ENCODE results near the gene POLR3G. TPM values are rescaled to one million over a fixed set of nuclear protein-coding genes. Genes with fewer than 3 reads are reported as not detected.

Gene POLR3G
- total RNA-seq, 6 experiments from 2014 or later: 1.2 to 7.7 (median 2.0) TPM

DNA sequence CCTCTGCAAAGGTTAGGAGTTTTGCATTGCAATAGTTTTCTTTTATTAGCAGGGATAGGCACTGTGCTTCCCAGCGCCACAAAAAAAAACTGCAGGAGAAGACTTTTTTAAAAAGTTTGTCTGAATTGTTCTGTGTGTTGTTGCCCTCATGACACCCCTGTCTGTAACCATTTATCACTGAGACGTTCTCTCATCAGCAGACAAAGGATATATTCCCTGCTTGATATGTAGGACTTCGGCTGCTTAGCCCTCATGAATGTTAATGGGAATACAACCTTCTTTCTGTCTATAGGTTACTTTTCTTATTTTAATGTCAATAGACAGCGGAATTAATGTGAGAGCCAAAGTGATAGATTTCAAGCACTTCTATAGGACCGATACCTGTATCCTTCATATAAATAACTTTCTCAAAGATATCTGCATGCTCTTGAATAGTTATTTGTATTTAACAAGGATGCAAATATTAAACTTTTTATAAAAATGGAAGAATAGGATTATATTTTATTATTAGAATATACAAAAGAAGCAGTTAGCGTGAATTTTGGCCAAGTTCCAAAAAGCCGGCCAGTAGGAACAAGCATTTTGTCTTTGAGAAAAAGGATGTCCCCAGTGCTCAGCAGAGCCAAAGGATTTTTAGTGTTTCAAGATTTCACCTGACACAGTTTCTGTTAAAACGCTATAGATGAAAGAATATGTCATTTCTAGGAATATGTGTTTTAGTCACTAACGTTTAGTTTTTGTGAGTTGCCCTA, 56.2 kb downstream of the POLR3G start:
- no peak overlapping the region for H3K27ac ChIP-seq
- intact Hi-C loops (cut with DNase I): no loop called here
- no peaks in the 10 kb centered on the region for H3K36me3 ChIP-seq

DNA sequence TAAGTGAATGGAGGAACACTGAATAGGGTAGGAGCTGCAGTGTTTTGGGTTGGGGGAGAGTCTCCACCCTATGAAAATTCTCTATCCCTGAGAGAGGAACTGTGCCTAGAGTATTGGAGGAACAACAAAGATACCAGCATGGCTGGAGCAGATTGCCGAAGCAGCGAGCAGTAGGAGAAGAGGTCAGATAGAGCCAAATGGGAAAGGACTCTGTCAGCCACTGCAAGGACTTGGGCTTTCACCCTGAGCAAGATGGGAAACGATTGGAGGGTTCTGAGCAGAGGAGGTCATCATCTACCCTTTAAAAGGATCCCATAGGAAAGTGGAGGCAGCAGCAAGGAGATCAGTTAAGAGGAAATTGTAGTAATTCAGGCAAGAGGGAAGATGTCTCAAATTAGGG, 59.1 kb downstream of the POLR3G start:
- 61% methylated on average over 3 of the region's 3 CpGs for WGBS (ENCODE audit: insufficient coverage, low coverage, low lambda C conversion rate, missing lambda C conversion rate)
- ATAC-seq: no peak
- Histone ChIP-seq H3K27ac (no peak overlapping the region), H3K36me3 (no peaks in the 10 kb centered on the region), H3K27me3 (no peaks in the 10 kb centered on the region), H3K4me3 (no peak overlapping the region), H3K9me3 (no peaks in the 10 kb centered on the region), H3K4me1 (peaks cover 0 to 7% (median 2%) of the 10 kb centered on the region in 4 donors)
- TF ChIP-seq, protein P1, sequence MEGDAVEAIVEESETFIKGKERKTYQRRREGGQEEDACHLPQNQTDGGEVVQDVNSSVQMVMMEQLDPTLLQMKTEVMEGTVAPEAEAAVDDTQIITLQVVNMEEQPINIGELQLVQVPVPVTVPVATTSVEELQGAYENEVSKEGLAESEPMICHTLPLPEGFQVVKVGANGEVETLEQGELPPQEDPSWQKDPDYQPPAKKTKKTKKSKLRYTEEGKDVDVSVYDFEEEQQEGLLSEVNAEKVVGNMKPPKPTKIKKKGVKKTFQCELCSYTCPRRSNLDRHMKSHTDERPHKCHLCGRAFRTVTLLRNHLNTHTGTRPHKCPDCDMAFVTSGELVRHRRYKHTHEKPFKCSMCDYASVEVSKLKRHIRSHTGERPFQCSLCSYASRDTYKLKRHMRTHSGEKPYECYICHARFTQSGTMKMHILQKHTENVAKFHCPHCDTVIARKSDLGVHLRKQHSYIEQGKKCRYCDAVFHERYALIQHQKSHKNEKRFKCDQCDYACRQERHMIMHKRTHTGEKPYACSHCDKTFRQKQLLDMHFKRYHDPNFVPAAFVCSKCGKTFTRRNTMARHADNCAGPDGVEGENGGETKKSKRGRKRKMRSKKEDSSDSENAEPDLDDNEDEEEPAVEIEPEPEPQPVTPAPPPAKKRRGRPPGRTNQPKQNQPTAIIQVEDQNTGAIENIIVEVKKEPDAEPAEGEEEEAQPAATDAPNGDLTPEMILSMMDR (IDR thresholded peaks at IDR 0.05): no peak
- TF ChIP-seq POLR2A (IDR thresholded peaks at IDR 0.05): no peak
- intact Hi-C loops (cut with DNase I): no loop called here
- DNase-seq: no peak

More for the DNA sequence above, 56.2 kb downstream of the POLR3G start:
- WGBS (ENCODE audit: insufficient coverage, low coverage, low lambda C conversion rate, missing lambda C conversion rate): 37% methylated on average over 9 of the region's 9 CpGs
- TF ChIP-seq, protein P1 (IDR thresholded peaks at IDR 0.05): no peak
- TF ChIP-seq POLR2A (IDR thresholded peaks at IDR 0.05): no peak
- no peak for DNase-seq
- Histone ChIP-seq H3K27me3 (no peaks in the 10 kb centered on the region), H3K9me3 (no peaks in the 10 kb centered on the region), H3K4me1 (peaks cover 0 to 28% (median 5%) of the 10 kb centered on the region in 4 donors), H3K4me3 (peak overlapping the region in 2 of 3 donors; percentile 83 to 85)
- ATAC-seq: no peak

GRCh38 chr5:90534922-90535321, 60.3 kb downstream of the POLR3G start:
- intact Hi-C loops (cut with DNase I): no loop called here
- Histone ChIP-seq H3K4me3 (no peak overlapping the region), H3K4me1 (peaks cover 0 to 7% (median 2%) of the 10 kb centered on the region in 4 donors), H3K27me3 (no peaks in the 10 kb centered on the region), H3K9me3 (no peaks in the 10 kb centered on the region), H3K36me3 (no peaks in the 10 kb centered on the region), H3K27ac (no peak overlapping the region)
- WGBS (ENCODE audit: insufficient coverage, low coverage, low lambda C conversion rate, missing lambda C conversion rate): 41% methylated on average over 3 of the region's 3 CpGs
- TF ChIP-seq, protein P1 (IDR thresholded peaks at IDR 0.05): no peak
- no peak for TF ChIP-seq POLR2A (IDR thresholded peaks at IDR 0.05)
- DNase-seq (no peak), ATAC-seq (no peak)

DNA sequence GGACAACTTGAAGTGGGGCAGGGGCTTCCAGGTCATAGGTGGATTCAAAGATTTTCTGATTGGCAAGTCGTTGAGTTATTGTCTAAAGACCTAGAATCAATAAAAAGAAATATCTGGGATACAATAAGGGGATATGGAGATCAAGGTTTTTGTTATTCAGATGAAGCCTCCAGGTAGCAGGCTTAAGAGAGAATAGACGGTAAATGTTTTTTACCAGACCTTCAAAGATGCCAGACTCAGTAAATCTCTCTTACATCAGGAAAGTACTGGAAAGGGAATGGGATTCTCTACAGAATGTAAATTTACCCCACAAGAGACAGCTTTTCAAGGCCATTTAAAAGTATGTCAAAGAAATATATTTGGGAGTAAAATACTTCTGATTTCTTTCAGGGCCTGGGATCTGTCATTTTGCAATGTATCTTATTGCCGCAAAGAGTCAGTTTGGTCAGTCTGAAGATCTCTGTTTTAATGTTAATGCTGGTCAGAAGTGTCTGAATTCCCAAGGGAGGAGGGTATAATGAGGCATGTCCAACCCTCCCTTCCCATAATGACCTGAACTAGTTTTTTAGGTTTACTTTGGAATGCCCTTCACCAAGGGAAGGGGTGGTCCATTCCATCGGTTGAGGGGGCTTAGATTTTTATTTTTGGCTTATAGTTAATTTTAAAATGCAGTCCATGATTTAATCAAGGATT, 68.3 kb downstream of the POLR3G start:
- no peaks in the 10 kb centered on the region for H3K36me3 ChIP-seq
- H3K9me3 ChIP-seq: no peaks in the 10 kb centered on the region
- no peak overlapping the region for H3K27ac ChIP-seq
- ATAC-seq (no peak), DNase-seq (no peak)
- no peak overlapping the region for H3K4me3 ChIP-seq
- TF ChIP-seq, protein P1 (IDR thresholded peaks at IDR 0.05): no peak
- no peak for TF ChIP-seq POLR2A (IDR thresholded peaks at IDR 0.05)
- no peaks in the 10 kb centered on the region for H3K4me1 ChIP-seq
- intact Hi-C loops (cut with DNase I): no loop called here
- 43% methylated on average over 4 of the region's 4 CpGs for WGBS (ENCODE audit: insufficient coverage, low coverage, low lambda C conversion rate, missing lambda C conversion rate)
- H3K27me3 ChIP-seq: peaks cover 0 to 8% of the 10 kb centered on the region in 2 donors

Data from right lobe of liver (tissue), 6 donors.